MM.1S (cell line): Measurements from ENCODE around the gene AKR1E2.

Experiments
- DNase-seq: peaks from one replicate; pipeline ENCODE4 v3.0.0-alpha.2; 2015
- H2AFZ ChIP-seq: fragments of 300-600 bp; sonication (generic); 2 replicates; pipeline ENCODE4 v1.6.0; 2016; ENCODE audit warnings: antibody characterized with exemption, low read length
- H3F3A ChIP-seq: fragments of 300-600 bp; sonication (generic); 2 replicates; pipeline ENCODE4 v1.6.1; 2016; ENCODE audit warnings: mild to moderate bottlenecking, antibody characterized with exemption, low read length, moderate library complexity, mixed read lengths; ENCODE audit not compliant: insufficient read depth
- H3K27ac ChIP-seq: fragments of 300-600 bp; sonication (generic); 2 replicates; pipeline ENCODE4 v1.5.1; 2016; ENCODE audit warnings: mild to moderate bottlenecking, low read length
- H3K27me3 ChIP-seq: fragments of 300-600 bp; sonication (generic); replicated peaks from 2 replicates; pipeline ENCODE4 v1.6.0; 2016; ENCODE audit warnings: low read length; ENCODE audit not compliant: insufficient read depth
- H3K36me3 ChIP-seq: fragments of 300-600 bp; sonication (generic); replicated peaks from 2 replicates; pipeline ENCODE4 v1.6.1; 2016; ENCODE audit warnings: mild to moderate bottlenecking, low read length, mixed read lengths; ENCODE audit not compliant: insufficient read depth
- H3K4me1 ChIP-seq: fragments of 300-600 bp; sonication (generic); 2 replicates; pipeline ENCODE4 v1.6.1; 2016; ENCODE audit warnings: low read length, mixed read lengths
- H3K4me2 ChIP-seq: fragments of 300-600 bp; sonication (generic); 2 replicates; pipeline ENCODE4 v1.6.0; 2016; ENCODE audit warnings: low read depth, low read length
- H3K4me3 ChIP-seq: fragments of 300-600 bp; sonication (generic); 2 replicates; pipeline ENCODE4 v1.5.1; 2016; ENCODE audit warnings: low read length, mixed read lengths
- H3K79me2 ChIP-seq: fragments of 300-600 bp; sonication (generic); 2 replicates; pipeline ENCODE4 v1.6.1; 2016; ENCODE audit warnings: mixed run types, low read length, mixed read lengths
- H3K9ac ChIP-seq: fragments of 300-600 bp; sonication (generic); 2 replicates; pipeline ENCODE4 v1.6.1; 2016; ENCODE audit warnings: low read length, mixed read lengths
- H3K9me2 ChIP-seq: fragments of 300-600 bp; sonication (generic); replicated peaks from 2 replicates; pipeline ENCODE4 v1.6.1; 2016; ENCODE audit warnings: mild to moderate bottlenecking, low read length, mixed read lengths; ENCODE audit not compliant: insufficient read depth
- H3K9me3 ChIP-seq: fragments of 300-600 bp; sonication (generic); replicated peaks from 2 replicates; pipeline ENCODE4 v1.6.1; 2016; ENCODE audit warnings: mild to moderate bottlenecking, low read length, mixed read lengths; ENCODE audit not compliant: insufficient read depth
- H4K20me1 ChIP-seq: fragments of 300-600 bp; sonication (generic); 2 replicates; pipeline ENCODE4 v1.6.1; 2016; ENCODE audit warnings: mild to moderate bottlenecking, low read length, moderate library complexity, mixed read lengths; ENCODE audit not compliant: insufficient read depth
- EZH2 ChIP-seq: fragments of 300-600 bp; sonication (generic); optimal IDR thresholded peaks from 2 replicates; pipeline ENCODE3; 2017; ENCODE audit warnings: low read depth, mild to moderate bottlenecking, antibody characterized with exemption, low read length, mixed read lengths
- EZH2phosphoT487 ChIP-seq: fragments of 300-600 bp; sonication (generic); IDR thresholded peaks from 2 replicates; pipeline ENCODE4 v1.6.1; 2018; ENCODE audit warnings: antibody characterized with exemption, low read length
- TF ChIP-seq, protein P1 (sequence below): fragments of 300-600 bp; sonication (generic); IDR thresholded peaks from 2 replicates; pipeline ENCODE4 v1.5.1; 2016; ENCODE audit warnings: antibody characterized with exemption, low read length, mixed read lengths

Gene AKR1E2

DNA sequence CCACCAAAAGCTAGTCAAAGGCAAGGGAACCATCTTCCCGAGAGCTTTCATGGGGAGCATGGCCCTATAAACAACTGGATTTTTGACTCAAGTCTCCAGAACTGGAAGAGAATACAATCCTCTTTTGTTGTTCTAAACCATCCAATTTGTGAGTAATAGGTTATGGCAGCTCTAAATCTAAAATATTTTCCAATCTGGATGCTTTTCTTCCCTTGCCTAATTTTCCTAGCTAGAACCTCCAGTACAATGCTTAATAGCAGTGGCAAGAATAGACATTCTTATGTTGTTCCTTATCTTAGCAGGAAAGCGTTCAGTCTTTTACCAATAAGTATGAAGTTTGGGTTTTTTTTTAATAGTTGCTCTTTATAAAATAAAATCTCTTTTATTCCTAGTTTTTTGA, 66.7 kb downstream of the AKR1E2 start:
- H3K9ac ChIP-seq: no peak overlapping the region
- no peaks in the 10 kb centered on the region for H3K9me3 ChIP-seq

DNA sequence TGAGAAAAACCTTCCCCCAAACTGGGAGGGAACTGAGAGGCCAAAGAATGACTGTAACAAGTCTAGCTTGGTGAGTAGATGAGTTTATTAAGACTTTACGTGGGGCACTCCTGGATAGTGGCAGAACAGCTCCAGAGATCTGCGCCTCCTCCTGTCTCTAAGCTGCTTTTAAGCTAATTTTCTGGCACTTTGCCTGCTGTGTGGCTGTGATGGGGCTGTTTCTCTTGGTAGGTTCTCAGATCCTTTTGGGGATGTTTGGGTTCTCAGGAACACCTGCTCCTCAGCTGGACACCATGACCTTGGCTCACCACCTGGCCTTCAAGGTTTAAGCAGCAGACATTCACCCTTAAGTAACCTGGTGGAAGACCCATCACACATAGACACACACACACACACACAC, 68.3 kb downstream of the AKR1E2 start:
- H3K9ac ChIP-seq: no peak overlapping the region
- no peak overlapping the region for H2AFZ ChIP-seq
- H3K36me3 ChIP-seq: no peaks in the 10 kb centered on the region
- H3K27ac ChIP-seq: no peak overlapping the region
- no peaks in the 10 kb centered on the region for H3K79me2 ChIP-seq
- no peaks in the 10 kb centered on the region for H4K20me1 ChIP-seq
- H3K4me3 ChIP-seq: no peak overlapping the region
- TF ChIP-seq EZH2phosphoT487 (no peak), EZH2 (no peak)
- TF ChIP-seq, protein P1, sequence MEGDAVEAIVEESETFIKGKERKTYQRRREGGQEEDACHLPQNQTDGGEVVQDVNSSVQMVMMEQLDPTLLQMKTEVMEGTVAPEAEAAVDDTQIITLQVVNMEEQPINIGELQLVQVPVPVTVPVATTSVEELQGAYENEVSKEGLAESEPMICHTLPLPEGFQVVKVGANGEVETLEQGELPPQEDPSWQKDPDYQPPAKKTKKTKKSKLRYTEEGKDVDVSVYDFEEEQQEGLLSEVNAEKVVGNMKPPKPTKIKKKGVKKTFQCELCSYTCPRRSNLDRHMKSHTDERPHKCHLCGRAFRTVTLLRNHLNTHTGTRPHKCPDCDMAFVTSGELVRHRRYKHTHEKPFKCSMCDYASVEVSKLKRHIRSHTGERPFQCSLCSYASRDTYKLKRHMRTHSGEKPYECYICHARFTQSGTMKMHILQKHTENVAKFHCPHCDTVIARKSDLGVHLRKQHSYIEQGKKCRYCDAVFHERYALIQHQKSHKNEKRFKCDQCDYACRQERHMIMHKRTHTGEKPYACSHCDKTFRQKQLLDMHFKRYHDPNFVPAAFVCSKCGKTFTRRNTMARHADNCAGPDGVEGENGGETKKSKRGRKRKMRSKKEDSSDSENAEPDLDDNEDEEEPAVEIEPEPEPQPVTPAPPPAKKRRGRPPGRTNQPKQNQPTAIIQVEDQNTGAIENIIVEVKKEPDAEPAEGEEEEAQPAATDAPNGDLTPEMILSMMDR: no peak
- no peak overlapping the region for H3K4me2 ChIP-seq
- no peaks in the 10 kb centered on the region for H3F3A ChIP-seq
- no peak for DNase-seq
- no peaks in the 10 kb centered on the region for H3K9me3 ChIP-seq
- H3K27me3 ChIP-seq: no peaks in the 10 kb centered on the region
- no peaks in the 10 kb centered on the region for H3K9me2 ChIP-seq
- no peaks in the 10 kb centered on the region for H3K4me1 ChIP-seq

More for the DNA sequence above, 66.7 kb downstream of the AKR1E2 start:
- Histone ChIP-seq H3F3A (no peaks in the 10 kb centered on the region), H3K36me3 (no peaks in the 10 kb centered on the region), H3K27me3 (no peaks in the 10 kb centered on the region), H3K4me2 (no peak overlapping the region), H3K79me2 (no peaks in the 10 kb centered on the region), H3K4me1 (no peaks in the 10 kb centered on the region), H2AFZ (no peak overlapping the region), H3K9me2 (no peaks in the 10 kb centered on the region), H3K4me3 (no peak overlapping the region), H4K20me1 (no peaks in the 10 kb centered on the region), H3K27ac (no peak overlapping the region)
- TF ChIP-seq EZH2phosphoT487 (no peak), EZH2 (no peak)
- TF ChIP-seq, protein P1: no peak
- no peak for DNase-seq
